Measurements from ENCODE around the gene TLR3.
A peak's percentile ranks its signal among the peaks of the same experiment; 100 is the strongest.
"Not testable (repeated sequence)": the region's sequence is repeated elsewhere in the genome, so short reads cannot be mapped to it uniquely, and the experiment has no call there.

The TLR3 gene

GRCh38 chr4:186068581-186069348 is at the start of gene TLR3:
TSS of gene TLR3 (plus strand) at chr4:186069156. CDS start at chr4:186076620, 7,464 bp downstream.
- peak; percentile 69 for DNase-seq (ENCODE audit: low read depth, low spot score)

- DNase-seq (ENCODE audit: low read depth, low spot score) = no peak
Observed at GRCh38 chr4:186019269-186019668, 49.7 kb upstream of the TLR3 start.

DNA sequence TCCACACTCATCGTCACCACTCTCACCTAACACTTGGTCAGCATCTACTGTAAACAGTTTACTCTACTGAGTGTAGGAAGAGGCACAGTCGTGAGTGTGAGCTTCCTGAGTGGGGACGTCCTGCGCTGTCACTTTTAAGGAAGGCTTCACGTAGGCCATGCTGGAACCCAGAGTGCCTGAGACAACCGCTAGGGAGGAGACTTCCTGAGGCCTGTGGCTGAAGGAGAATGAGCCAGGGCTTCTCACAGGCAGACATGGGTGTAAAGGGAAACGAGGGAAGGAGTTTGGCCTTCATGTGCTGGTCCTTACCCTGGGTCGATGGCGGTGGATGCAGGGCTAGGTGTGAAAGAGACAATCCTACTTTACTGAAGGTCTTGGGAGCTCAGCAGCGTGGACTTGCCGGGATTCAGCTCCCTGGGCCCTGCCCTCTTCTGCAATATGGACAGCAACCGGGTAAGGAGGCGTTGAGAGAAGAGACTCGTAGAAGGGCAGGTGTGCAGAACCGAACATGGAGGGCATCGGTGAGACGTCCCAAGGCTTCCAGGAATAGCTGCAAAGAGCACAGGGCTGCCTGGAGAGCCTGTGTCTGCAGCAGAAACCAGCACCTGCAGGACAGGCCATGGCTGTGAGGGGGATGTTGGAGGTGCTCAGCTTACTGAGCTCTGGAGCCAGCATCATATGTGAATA is 48.7 kb upstream of the TLR3 start:
- no peak for DNase-seq (ENCODE audit: low read depth, low spot score)

DNA sequence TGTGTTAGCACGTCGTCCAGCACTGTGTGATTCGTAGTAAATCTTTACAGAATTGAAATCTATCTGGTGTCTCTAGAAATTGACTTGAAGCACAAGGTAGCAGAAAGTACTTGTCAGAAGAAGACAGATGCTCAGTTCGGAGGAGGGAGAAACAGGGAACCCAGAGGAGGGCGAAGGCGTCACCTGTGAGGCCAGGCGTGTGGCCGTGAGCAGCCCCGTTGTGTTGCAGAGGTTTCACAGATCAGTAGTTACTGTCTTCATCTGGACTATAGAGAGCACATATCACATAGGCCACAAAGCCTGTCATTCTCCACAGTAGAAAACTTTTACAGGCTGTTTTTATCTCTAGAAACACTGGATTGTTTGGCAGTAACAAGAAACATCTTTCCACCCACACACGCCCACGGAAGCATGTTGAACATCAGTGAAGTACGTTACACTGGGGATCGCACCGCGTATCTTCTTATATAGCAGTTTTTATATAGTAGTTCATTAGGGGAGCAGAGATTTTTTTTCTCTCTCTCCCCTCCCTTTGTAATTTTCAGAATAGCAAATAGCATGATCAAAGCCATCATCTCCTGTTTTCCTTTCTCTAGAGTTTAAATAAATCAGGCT is 48.1 kb upstream of the TLR3 start:
- DNase-seq (ENCODE audit: low read depth, low spot score) = no peak

- peak; percentile 68 for DNase-seq (ENCODE audit: low read depth, low spot score)
Observed at GRCh38 chr4:186021461-186022167, 47.3 kb upstream of the TLR3 start.

GRCh38 chr4:186023975-186024374 is 45.0 kb upstream of the TLR3 start:
- DNase-seq (ENCODE audit: low read depth, low spot score) = no peak

GRCh38 chr4:186024637-186025407 is 44.1 kb upstream of the TLR3 start:
- no peak for DNase-seq (ENCODE audit: low read depth, low spot score)

DNA sequence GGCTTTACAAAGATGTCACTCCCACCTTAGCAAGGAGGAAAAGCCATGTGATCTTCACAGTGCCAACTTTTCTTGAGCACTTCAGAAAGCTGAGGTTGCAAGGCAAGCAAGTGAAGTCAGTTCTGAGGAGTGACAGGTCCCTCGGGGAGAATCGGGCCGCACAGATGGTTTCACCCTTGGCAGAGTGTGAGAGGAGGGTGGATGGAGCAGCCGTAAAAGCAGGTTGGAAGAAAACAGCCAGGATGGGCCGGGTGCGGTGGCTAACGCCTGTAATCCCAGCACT is 43.6 kb upstream of the TLR3 start:
- DNase-seq (ENCODE audit: low read depth, low spot score) = no peak

DNA sequence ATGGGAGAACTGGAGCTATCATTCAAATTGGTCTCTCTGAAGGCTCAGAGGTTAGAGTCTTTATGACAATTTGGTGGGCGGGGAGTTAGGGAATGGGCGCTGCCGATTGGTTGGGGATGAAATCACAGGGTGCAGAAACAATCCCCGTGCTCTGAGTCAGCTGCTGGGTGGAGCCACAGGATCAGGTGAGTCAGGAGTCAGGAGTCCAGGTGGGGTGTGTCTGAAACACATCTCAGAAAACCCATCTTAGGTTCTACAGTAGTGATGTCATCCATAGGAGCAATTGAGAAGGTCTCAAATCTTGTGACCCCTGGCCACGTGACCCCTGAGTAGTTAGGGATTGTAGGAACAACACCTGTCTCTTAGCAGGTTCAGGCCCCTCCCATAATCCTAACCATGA is 41.6 kb upstream of the TLR3 start:
- no peak for DNase-seq (ENCODE audit: low read depth, low spot score)

DNA sequence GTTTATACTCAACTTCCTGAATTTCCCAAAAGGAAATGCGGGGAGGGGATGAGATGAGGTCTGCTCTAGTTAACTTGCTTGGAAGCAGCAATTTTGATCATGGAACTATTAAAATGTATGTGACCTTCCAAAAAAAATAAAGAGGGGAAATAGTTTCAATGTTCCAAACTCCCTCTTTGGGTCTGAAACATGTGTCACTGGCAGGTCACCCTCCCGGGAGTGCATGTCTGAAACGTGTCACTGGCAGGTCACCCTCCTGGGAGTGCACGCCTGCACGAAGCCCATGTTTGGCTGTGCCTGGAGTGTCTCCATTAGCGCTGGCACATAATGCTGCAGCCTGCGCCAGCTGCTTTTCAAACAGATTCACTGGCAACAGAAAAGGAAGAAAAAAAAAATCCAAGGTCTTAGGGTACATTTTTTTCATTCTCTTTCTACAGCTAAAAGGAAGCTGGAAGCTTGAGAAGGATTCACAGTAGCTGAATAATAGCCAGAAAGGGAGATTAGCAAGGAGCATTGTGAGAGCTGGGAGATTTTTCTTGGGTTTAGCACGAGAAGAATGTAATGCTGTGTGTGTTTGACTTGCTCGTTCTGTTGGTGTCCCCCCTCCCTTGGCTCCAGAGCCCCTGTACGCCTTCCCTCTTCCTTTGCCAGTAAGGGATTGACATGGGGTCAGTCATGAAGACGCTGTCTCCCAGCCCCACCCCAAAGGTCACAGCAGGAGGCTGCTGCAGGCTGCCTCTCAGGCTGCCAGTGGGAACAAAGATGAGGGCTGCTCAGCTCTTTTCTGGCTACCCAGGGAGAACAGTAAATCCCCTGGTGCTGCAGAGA is 39.2 kb upstream of the TLR3 start:
- DNase-seq (ENCODE audit: low read depth, low spot score) = peak; percentile 84

- no peak for DNase-seq (ENCODE audit: low read depth, low spot score)
Observed at GRCh38 chr4:186030399-186030775, 38.6 kb upstream of the TLR3 start.

GRCh38 chr4:186030795-186031194 is 38.2 kb upstream of the TLR3 start:
- DNase-seq (ENCODE audit: low read depth, low spot score) = no peak

- peak; percentile 22 for DNase-seq (ENCODE audit: low read depth, low spot score)
Observed at GRCh38 chr4:186032259-186032658, 36.7 kb upstream of the TLR3 start.

DNA sequence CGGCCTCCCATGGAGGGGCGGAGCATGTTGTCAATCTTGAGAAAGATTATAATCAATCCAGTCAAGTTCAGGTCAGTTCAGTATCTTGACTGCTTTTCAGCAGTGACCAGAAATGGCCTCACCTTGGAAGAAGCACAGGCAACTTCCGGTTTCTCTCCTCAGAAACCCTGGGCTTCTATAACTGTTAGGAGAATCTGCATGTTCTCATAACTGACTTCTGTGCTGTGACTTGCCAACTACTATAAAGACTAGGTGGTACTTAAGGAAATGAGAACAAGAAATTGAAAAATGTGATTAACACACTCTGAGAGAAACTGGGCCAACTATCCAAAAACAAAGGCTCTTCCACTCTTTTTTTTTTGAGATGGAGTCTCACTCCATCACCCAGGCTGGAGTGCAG is 35.9 kb upstream of the TLR3 start:
- no peak for DNase-seq (ENCODE audit: low read depth, low spot score)

GRCh38 chr4:186034613-186035012 is 34.3 kb upstream of the TLR3 start:
- not testable (repeated sequence) for DNase-seq (ENCODE audit: low read depth, low spot score)

DNA sequence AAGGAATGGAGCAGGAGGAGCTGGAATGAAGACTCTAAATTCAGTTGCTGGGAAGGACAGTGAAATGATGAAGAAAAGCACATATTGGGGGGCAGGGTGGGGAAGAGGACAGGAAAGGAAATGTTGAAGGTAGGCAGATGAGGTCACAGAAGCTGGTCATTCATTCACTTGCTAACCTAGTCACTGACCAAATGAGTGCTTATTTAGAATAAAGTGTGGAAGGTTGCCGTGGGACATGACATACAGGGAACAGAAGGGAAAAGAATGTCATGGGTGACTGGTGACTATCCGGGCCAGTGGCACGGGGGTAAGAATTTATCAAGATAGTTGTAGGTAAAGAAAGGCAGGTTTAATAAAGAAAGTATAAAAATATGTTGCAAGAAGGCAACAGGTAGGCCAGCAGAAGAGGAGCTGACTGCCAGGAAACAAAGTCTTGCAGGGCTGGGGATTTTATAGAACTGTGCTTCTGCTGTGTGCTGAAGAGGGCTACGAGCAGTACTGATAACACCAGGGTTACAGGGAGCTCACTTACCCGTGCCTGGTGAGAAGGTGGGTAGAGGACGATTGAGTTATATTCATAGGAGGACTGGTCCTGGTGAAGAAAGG is 31.9 kb upstream of the TLR3 start:
- no peak for DNase-seq (ENCODE audit: low read depth, low spot score)

GRCh38 chr4:186037692-186038658 is 31.0 kb upstream of the TLR3 start:
- peak; percentile 89 for DNase-seq (ENCODE audit: low read depth, low spot score)

DNA sequence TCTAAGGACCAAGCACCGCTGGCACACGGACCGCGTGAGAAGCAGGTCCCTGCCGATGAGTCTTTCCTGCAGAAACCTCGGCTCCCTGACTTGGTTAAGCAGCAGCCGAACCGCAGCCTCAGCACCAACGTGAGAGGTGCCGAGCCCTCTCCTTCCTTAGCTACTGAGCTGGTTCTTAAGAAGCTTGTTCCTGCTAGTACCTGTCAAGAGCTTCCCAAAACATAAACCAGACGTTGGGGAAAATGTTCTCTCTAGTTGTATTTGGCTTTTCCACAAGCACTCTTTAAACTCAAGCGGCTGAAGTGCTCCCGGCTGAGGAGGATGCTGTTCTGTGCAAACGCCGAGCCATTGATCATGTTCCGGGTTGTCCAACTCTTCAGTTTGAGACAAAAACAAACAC is 29.3 kb upstream of the TLR3 start:
- no peak for DNase-seq (ENCODE audit: low read depth, low spot score)

- DNase-seq (ENCODE audit: low read depth, low spot score) = no peak
Observed at GRCh38 chr4:186040316-186040715, 28.6 kb upstream of the TLR3 start.

Measured in astrocyte of the hippocampus (primary cell).